ENCODE measurements around the gene ZNF564.
A peak's percentile ranks its signal among the peaks of the same experiment; 100 is the strongest.
"Not testable (repeated sequence)": the region's sequence is repeated elsewhere in the genome, so short reads cannot be mapped to it uniquely, and the experiment has no call there.

ZNF564 gene

GRCh38 chr19:12551060-12551832 lies at the start of gene ZNF564:
ZNF564 (minus strand) TSS chr19:12551482; CDS start chr19:12551332, 150 bp downstream.
- peak; percentile 99 for DNase-seq (ENCODE audit: low read depth, low spot score)

DNA sequence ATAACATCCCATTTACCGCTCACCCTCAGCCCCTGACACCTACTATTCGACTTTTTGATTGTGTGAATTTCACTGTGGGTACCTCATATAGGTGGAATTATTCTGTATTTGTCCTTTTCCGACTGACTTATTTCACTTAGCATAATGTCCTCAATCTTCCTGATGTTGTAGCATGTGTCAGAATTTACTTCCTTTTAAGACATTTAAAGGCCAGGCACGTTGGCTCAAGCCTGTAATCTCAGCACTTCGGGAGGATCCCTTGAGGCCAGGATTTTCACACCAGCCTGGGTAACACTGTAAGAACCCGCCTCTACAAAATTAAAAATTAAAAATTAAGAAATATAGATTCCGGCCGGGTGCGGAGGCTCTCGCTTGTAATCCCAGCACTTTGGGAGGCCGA lies 46.3 kb upstream of the ZNF564 start:
- no peak for DNase-seq (ENCODE audit: low read depth, low spot score)

DNA sequence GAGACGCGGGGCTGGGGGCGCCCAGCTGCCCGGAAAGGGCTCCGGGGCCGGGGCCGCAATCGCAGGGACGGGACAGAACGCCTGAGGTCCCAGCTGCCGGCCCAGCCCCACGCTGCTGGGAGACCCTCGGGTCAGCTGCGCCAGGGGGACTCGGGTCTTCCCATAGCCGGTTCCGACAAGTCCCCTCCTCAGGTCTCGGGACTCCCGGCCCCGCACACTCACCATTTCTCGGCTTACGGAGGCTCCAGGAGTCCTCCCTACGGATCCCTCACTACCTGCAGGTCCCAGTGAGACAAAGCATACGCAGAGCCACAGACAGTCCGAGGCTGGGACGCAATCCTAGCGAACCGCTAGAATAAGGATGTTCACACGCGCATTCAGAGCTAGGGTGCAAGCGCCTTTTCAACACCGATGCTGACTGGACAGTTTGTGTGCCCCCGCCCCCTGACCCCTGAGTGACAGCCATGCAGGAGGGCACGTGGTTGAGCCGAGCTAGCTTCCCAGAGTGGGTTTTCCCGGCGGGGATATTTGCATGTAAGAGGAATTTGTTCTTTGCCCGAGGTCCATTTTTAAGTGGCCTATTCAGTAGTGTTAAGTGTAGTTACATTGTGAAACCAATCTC lies 45.8 kb upstream of the ZNF564 start:
- DNase-seq (ENCODE audit: low read depth, low spot score): no peak

DNA sequence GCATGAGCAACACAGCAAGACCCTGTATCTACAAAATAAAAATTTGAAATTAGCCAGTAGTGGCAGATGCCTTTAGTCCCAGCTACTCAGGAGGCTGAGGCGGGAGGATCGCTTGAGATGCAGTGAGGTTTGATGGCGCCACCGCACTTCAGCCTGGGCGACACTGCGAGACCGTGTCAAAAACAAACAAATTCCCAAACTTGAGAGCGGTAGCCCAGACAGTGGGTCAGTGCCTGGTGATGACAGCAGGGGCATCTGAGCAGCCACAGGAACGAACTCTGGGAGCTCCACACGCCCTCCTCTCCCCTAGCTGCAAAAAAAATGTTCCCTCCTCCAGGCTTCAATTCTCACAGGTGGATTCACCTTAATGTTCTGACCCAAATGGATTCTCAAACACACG lies 45.2 kb upstream of the ZNF564 start:
- DNase-seq (ENCODE audit: low read depth, low spot score): no peak

GRCh38 chr19:12581100-12581499 lies 29.8 kb upstream of the ZNF564 start:
- DNase-seq (ENCODE audit: low read depth, low spot score): no peak

GRCh38 chr19:12580180-12580694 lies 29.0 kb upstream of the ZNF564 start:
- DNase-seq (ENCODE audit: low read depth, low spot score): no peak

GRCh38 chr19:12578641-12579040 lies 27.4 kb upstream of the ZNF564 start:
- DNase-seq (ENCODE audit: low read depth, low spot score): no peak

GRCh38 chr19:12574036-12574435 lies 22.8 kb upstream of the ZNF564 start:
- DNase-seq (ENCODE audit: low read depth, low spot score): no peak

GRCh38 chr19:12567951-12568350 lies 16.7 kb upstream of the ZNF564 start:
- no peak for DNase-seq (ENCODE audit: low read depth, low spot score)

DNA sequence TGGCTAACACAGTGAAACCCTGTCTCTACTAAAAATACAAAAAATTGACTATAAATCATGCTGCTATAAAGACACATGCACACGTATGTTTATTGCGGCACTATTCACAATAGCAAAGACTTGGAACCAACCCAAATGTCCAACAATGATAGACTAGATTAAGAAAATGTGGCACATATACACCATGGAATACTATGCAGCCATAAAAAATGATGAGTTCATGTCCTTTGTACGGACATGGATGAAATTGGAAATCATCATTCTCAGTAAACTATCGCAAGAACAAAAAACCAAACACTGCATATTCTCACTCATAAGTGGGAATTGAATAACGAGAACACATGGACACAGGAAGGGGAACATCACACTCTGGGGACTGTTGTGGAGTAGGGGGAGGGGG lies 15.1 kb upstream of the ZNF564 start:
- DNase-seq (ENCODE audit: low read depth, low spot score): not testable (repeated sequence)

DNA sequence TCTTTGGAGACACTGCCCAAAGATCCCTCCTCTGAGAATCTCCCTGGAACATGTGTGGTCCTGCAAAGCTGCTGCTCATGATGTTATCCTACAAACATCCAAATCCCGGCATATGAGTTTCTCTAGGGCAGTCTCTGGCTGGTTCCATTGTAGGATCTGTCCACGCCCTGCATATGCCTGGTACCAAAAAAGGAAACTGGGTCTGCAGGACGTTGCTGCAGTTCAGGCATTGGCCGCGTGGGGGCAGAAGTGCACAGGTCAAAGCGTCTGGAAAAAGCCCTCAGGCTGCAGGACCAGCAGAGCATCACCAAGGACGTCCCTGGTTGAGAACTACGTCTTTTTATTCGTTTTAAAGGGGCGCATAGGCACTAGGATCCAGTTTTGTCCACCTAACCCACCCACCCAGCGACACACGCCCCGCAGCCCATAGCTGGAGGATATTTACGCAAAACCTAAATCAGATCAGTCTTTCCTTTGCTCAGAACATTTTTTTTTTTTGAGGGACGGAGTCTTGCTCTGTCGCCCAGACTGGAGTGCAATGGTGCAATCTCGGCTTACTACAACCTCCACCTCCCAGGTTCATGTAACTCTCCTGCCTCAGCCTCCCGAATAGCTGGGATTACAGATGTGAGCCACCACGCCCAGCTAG lies 12.9 kb upstream of the ZNF564 start:
- no peak for DNase-seq (ENCODE audit: low read depth, low spot score)

DNA sequence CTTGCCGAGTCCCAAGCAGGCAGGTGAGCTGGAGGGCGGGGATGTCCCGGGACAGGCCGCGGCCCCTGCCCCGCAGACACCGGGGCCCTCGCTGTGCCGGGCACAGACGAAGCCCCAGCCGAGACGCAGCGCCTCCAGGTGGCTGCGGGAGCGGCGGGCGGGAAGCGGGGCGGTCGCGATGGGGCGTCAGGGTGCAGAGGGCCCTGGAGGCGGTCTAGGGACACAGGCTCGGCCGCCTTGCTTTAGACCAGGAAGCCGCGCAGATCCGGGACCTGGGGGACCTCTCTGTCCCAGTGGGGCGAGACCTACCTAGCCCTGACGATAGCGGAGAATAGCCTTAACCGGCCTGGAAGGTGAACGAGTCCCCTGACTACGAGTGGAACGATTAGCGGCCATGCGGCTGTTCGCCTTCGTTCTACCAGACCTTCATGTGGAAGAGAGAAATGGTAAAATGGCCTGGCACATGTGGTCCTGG lies 4.2 kb upstream of the ZNF564 start:
- DNase-seq (ENCODE audit: low read depth, low spot score): no peak

GRCh38 chr19:12546903-12547302 lies 4.4 kb downstream of the ZNF564 start:
- no peak for DNase-seq (ENCODE audit: low read depth, low spot score)

DNA sequence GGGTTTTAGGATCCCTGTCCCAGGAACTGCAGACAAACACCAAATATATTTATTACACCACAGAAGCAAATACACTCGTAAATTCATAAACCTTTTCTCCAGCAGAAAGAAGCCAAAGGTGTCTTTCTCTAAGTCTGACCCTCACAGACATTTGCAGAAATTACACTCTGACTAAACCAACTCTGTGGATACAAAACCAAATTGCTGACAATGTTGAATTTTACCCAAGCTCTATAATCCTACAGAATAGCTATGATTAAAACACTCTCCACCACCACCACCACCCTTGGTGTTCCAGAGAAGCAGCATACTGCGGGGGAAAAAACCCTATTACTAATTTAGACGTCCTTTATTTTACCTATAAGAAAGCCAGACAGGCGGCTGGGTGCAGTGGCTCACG lies 5.2 kb downstream of the ZNF564 start:
- no peak for DNase-seq (ENCODE audit: low read depth, low spot score)

DNA sequence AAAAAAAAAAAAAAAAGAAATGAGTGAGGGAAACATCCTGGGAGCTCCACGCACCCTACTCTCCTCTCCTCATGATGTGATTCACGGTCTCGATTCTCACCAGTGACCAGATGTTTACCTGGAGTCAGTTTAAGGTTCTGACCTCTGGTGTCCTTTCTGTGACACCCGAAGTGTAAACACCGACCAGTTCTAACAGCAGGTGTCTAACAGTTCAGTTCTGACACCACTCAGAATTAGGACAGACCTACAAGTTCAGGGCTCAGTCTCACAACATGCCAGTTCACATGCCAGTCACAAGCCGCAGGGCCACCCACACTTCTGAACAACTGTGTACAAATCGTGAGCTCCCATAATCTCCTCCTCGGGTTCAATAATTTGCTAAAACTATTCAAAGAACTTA lies 6.0 kb downstream of the ZNF564 start:
- DNase-seq (ENCODE audit: low read depth, low spot score): no peak

- DNase-seq (ENCODE audit: low read depth, low spot score): no peak
These were observed 6.8 kb downstream of the ZNF564 start for GRCh38 chr19:12544401-12544876.

GRCh38 chr19:12543855-12544254 lies 7.4 kb downstream of the ZNF564 start:
- DNase-seq (ENCODE audit: low read depth, low spot score): no peak

GRCh38 chr19:12527034-12527836 lies 24.0 kb downstream of the ZNF564 start:
- no peak for DNase-seq (ENCODE audit: low read depth, low spot score)

GRCh38 chr19:12526542-12526941 lies 24.7 kb downstream of the ZNF564 start:
- DNase-seq (ENCODE audit: low read depth, low spot score): no peak

DNA sequence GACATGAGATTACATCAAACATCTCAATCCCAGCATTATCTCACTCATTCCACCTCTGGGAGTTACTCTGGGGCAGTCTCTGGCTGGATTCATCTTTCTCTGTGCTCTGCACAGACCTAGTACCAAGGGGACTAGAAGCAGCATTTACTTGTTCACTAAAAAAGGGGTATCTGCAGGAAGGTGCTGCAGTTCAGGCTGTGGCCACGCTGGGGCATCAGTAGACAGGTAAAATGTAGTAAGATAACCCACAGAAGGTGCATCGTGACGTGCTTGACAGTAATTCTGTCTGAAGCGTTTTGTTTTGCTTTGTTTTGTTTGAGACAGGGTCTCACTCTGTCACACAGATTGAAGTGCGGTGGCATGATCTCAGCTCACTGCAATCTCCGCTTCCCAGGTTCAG lies 29.3 kb downstream of the ZNF564 start:
- no peak for DNase-seq (ENCODE audit: low read depth, low spot score)

DNA sequence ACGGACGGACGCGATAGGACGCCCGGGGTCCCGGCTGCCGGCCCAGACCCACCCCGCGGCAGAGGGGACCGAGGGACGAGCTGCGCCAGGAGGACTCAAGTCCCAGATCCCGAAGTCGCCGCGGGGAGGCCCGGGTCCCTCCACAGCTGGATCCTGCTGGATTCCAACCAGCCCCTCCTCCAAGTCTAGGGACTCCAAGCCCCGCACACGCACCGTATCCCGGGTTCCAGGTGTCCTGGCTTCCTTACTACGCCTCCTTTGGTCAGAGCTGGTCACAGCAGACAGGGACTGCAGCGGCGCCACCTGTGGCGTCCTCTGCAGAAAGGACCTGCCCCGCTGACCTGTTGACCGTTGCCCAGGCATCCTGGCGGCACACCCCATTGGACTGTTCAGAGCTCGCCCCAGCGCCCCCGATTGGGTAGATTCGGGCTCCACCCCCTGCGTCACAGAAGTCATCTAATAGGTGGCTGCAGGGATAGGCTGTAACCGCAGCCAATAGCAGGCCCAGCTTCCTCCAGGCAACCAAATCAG lies 37.7 kb downstream of the ZNF564 start:
- DNase-seq (ENCODE audit: low read depth, low spot score): no peak
